DND-41 (cell line): Measurements from ENCODE around the gene CHN2.

Experiments
- EZH2 ChIP-seq: IDR thresholded peaks from 3 replicates; pipeline ENCODE4 v1.6.1; 2012; ENCODE audit warnings: borderline replicate concordance, low read depth, mild to moderate bottlenecking, moderate library complexity, low read length, inconsistent platforms; ENCODE audit not compliant: severe bottlenecking
- TF ChIP-seq, protein P1 (sequence below): IDR thresholded peaks from 2 replicates; pipeline ENCODE4 v1.5.1; 2012; ENCODE audit warnings: borderline replicate concordance, low read length, moderate library complexity, mild to moderate bottlenecking; ENCODE audit not compliant: poor library complexity, severe bottlenecking; ENCODE audit errors: extremely low read depth

DNA sequence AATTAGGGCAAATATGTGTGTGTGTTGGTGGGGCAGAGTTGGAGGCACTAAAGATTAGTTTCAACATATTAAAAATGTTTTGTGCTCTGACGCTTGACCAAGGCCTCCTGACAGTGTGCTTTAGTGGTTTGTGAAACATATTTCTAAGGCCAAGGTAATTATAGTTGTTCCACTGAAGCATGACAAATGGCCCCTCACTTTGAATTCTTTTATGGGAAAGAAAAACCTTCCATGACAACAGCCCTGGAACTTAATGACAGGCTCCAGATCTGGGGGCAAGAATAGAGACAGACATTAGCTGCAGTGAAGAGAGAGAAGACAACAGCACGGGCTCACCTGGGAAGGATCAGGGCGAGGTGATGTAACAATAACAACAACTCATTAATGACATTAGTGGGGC lies 155.8 kb downstream of the CHN2 start:
- TF ChIP-seq, protein P1, sequence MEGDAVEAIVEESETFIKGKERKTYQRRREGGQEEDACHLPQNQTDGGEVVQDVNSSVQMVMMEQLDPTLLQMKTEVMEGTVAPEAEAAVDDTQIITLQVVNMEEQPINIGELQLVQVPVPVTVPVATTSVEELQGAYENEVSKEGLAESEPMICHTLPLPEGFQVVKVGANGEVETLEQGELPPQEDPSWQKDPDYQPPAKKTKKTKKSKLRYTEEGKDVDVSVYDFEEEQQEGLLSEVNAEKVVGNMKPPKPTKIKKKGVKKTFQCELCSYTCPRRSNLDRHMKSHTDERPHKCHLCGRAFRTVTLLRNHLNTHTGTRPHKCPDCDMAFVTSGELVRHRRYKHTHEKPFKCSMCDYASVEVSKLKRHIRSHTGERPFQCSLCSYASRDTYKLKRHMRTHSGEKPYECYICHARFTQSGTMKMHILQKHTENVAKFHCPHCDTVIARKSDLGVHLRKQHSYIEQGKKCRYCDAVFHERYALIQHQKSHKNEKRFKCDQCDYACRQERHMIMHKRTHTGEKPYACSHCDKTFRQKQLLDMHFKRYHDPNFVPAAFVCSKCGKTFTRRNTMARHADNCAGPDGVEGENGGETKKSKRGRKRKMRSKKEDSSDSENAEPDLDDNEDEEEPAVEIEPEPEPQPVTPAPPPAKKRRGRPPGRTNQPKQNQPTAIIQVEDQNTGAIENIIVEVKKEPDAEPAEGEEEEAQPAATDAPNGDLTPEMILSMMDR: no peak
- no peak for TF ChIP-seq EZH2
